ENCODE measurements around the gene PPARG.

Gene PPARG

DNA sequence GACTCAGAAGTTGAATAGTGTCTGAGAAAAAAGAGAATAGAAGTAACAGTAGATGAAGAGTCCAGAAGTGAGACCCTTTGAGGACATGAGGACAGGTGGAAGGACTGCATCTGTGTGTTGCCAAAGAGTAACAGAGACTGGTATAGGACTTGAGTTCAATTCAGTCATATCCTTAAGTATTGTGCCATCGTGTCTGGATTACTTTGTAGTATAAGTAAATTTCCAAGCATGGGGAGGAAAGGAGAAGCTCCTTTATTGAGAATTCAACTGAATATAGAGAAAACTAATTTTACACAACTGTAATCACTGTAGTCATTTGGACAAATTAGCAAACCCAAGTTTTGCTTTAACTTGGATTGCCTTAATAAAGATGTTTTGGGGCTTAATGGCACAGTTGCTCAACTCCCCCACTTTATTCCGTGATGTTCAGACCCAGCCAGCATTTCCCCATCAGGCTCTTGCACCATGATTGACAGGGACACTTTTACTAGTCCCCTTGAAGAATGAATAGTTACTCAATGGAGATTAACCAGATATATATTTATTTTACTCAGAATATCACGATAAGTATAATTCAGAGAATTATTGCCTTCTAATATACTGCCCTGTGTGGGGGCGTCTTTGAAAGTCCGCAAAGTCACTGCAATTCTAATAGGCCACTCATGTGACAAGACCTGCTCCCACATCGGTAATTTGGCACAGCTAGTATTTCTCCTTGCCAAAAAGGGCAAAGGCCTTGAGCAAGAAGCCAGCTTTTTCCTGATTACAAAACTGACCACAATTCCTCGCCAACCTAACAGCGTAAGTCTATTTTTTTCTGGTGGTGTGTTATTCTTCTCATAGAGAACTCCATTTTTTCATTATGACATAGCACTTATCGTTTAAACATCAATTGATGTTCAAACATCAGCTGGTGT lies 61.3 kb downstream of the PPARG start:
- Histone ChIP-seq H3K27ac (ENCODE audit: insufficient read depth in 1 of 2, low read depth in 1 of 2, low read length in 2 of 2, poor library complexity in 1 of 2, severe bottlenecking in 2 of 2) (no peak overlapping the region), H3K9me3 (ENCODE audit: control extremely low read depth in 1 of 5, control insufficient read depth in 4 of 5, insufficient read depth in 2 of 5, low read depth in 1 of 5, low read length in 4 of 5) (no peaks in the 10 kb centered on the region), H3K4me1 (ENCODE audit: control extremely low read depth in 1 of 4, control insufficient read depth in 4 of 4, insufficient read depth in 4 of 4, low read length in 3 of 4) (peaks cover 0 to 12% (median 3%) of the 10 kb centered on the region in 4 experiments), H3K36me3 (ENCODE audit: control insufficient read depth in 4 of 4, insufficient read depth in 4 of 4, low read length in 3 of 4) (no peaks in the 10 kb centered on the region), H3K27me3 (replicated peaks in 2 of 5; ENCODE audit: control insufficient read depth in 4 of 5, insufficient read depth in 5 of 5, low read length in 4 of 5) (peaks cover 0 to 6% (median 2%) of the 10 kb centered on the region in 5 experiments), H3K4me3 (ENCODE audit: control insufficient read depth in 1 of 7, extremely low read depth in 1 of 7, insufficient read depth in 4 of 7, low read depth in 2 of 7, low read length in 6 of 7) (no peak overlapping the region)
- DNase-seq = peak; percentile 52 to 83 (median 79)
- WGBS (ENCODE audit: insufficient coverage) = 66% methylated on average over 4 of the region's 9 CpGs
- CTCF ChIA-PET = interaction anchor here (1.2 to 1.6 kb wide), 2 partner anchors 10 to 14 kb away, joined by 4 read pairs; no protein-coding TSS in a partner anchor
- POLR2A ChIA-PET = no interaction called here

DNA sequence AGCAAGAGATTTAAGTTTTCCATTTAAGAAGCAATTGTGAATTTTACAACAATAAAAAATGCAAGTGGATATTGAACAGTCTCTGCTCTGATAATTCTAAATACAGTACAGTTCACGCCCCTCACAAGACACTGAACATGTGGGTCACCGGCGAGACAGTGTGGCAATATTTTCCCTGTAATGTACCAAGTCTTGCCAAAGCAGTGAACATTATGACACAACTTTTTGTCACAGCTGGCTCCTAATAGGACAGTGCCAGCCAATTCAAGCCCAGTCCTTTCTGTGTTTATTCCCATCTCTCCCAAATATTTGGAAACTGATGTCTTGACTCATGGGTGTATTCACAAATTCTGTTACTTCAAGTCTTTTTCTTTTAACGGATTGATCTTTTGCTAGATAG lies 62.3 kb downstream of the PPARG start:
- Histone ChIP-seq H3K36me3 (ENCODE audit: control insufficient read depth in 4 of 4, insufficient read depth in 4 of 4, low read length in 3 of 4) (no peaks in the 10 kb centered on the region), H3K27ac (ENCODE audit: insufficient read depth in 1 of 2, low read depth in 1 of 2, low read length in 2 of 2, poor library complexity in 1 of 2, severe bottlenecking in 2 of 2) (no peak overlapping the region), H3K9me3 (ENCODE audit: control extremely low read depth in 1 of 5, control insufficient read depth in 4 of 5, insufficient read depth in 2 of 5, low read depth in 1 of 5, low read length in 4 of 5) (no peaks in the 10 kb centered on the region), H3K27me3 (replicated peaks in 2 of 5; ENCODE audit: control insufficient read depth in 4 of 5, insufficient read depth in 5 of 5, low read length in 4 of 5) (peaks cover 0 to 3% (median 2%) of the 10 kb centered on the region in 5 experiments), H3K4me3 (ENCODE audit: control insufficient read depth in 1 of 7, extremely low read depth in 1 of 7, insufficient read depth in 4 of 7, low read depth in 2 of 7, low read length in 6 of 7) (no peak overlapping the region), H3K4me1 (ENCODE audit: control extremely low read depth in 1 of 4, control insufficient read depth in 4 of 4, insufficient read depth in 4 of 4, low read length in 3 of 4) (peaks cover 0 to 12% (median 4%) of the 10 kb centered on the region in 4 experiments)
- CTCF ChIA-PET = interaction anchor here (1.2 to 1.6 kb wide), 2 partner anchors 11 to 15 kb away, joined by 4 read pairs; no protein-coding TSS in a partner anchor
- POLR2A ChIA-PET = no interaction called here
- WGBS (ENCODE audit: insufficient coverage) = 96% methylated on average over 4 of the region's 4 CpGs
- DNase-seq = no peak

DNA sequence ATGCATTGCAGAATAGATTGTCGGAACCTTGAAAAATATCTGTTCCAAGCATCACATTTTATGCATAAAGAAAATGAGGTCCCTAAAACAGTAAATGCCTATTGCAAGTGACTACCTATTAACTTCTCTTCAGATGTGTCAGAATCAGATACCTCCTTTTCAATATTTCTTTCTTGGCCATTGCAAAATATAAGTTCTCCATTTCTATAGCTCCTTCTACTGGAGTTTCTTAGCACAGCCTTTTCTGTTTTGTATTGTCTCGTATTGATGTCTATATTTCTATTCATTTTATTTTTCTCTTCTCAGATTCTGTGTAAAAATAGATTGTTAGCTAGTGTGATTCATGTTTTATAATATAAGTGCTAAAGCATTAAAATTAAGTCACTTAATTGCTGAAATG lies 63.4 kb downstream of the PPARG start:
- H3K9me3 ChIP-seq (ENCODE audit: control extremely low read depth in 1 of 5, control insufficient read depth in 4 of 5, insufficient read depth in 2 of 5, low read depth in 1 of 5, low read length in 4 of 5) = no peaks in the 10 kb centered on the region
- WGBS (ENCODE audit: insufficient coverage) = 100% methylated on average over 1 of the region's 2 CpGs
- H3K36me3 ChIP-seq (ENCODE audit: control insufficient read depth in 4 of 4, insufficient read depth in 4 of 4, low read length in 3 of 4) = no peaks in the 10 kb centered on the region
- H3K27ac ChIP-seq (ENCODE audit: insufficient read depth in 1 of 2, low read depth in 1 of 2, low read length in 2 of 2, poor library complexity in 1 of 2, severe bottlenecking in 2 of 2) = no peak overlapping the region
- no peak overlapping the region for H3K4me3 ChIP-seq (ENCODE audit: control insufficient read depth in 1 of 7, extremely low read depth in 1 of 7, insufficient read depth in 4 of 7, low read depth in 2 of 7, low read length in 6 of 7)
- peaks cover 0 to 15% (median 5%) of the 10 kb centered on the region in 4 experiments for H3K4me1 ChIP-seq (ENCODE audit: control extremely low read depth in 1 of 4, control insufficient read depth in 4 of 4, insufficient read depth in 4 of 4, low read length in 3 of 4)
- peaks cover 0 to 3% (median 0%) of the 10 kb centered on the region in 5 experiments for H3K27me3 ChIP-seq (replicated peaks in 2 of 5; ENCODE audit: control insufficient read depth in 4 of 5, insufficient read depth in 5 of 5, low read length in 4 of 5)
- no peak for DNase-seq
- POLR2A ChIA-PET = no interaction called here
- CTCF ChIA-PET = interaction anchor here (1.1 to 1.5 kb wide), 3 partner anchors 10 to 973 kb away, joined by 3 to 4 read pairs (median 4); no protein-coding TSS in a partner anchor

DNA sequence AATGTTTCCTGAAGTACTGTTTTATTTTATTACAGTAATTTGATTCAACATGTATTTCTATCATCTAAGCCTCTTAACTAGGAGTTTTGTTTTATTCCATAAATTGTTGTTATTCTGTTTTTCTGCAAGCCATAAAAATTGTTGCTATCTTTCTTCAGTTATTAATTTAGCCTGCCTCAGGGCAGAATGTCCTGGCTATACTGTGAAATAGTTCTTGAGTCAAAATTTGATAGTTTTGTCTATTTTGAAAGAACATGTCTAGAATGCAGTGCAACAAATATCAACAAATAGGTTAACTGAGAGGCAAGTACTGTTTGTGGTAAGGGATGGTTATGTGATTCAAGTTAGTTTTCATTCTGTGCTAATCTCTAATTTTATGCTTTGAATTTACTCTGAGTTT lies 63.9 kb downstream of the PPARG start:
- CTCF ChIA-PET = interaction anchor here (1.4 to 1.5 kb wide), 2 partner anchors 10 to 974 kb away, joined by 3 to 4 read pairs; no protein-coding TSS in a partner anchor
- no peaks in the 10 kb centered on the region for H3K9me3 ChIP-seq (ENCODE audit: control extremely low read depth in 1 of 5, control insufficient read depth in 4 of 5, insufficient read depth in 2 of 5, low read depth in 1 of 5, low read length in 4 of 5)
- POLR2A ChIA-PET = no interaction called here
- peaks cover 0 to 15% (median 5%) of the 10 kb centered on the region in 4 experiments for H3K4me1 ChIP-seq (ENCODE audit: control extremely low read depth in 1 of 4, control insufficient read depth in 4 of 4, insufficient read depth in 4 of 4, low read length in 3 of 4)
- H3K27ac ChIP-seq (ENCODE audit: insufficient read depth in 1 of 2, low read depth in 1 of 2, low read length in 2 of 2, poor library complexity in 1 of 2, severe bottlenecking in 2 of 2) = no peak overlapping the region
- no peak for DNase-seq
- no peak overlapping the region for H3K4me3 ChIP-seq (ENCODE audit: control insufficient read depth in 1 of 7, extremely low read depth in 1 of 7, insufficient read depth in 4 of 7, low read depth in 2 of 7, low read length in 6 of 7)
- H3K27me3 ChIP-seq (replicated peaks in 2 of 5; ENCODE audit: control insufficient read depth in 4 of 5, insufficient read depth in 5 of 5, low read length in 4 of 5) = peaks cover 0 to 3% (median 0%) of the 10 kb centered on the region in 5 experiments
- no peaks in the 10 kb centered on the region for H3K36me3 ChIP-seq (ENCODE audit: control insufficient read depth in 4 of 4, insufficient read depth in 4 of 4, low read length in 3 of 4)

DNA sequence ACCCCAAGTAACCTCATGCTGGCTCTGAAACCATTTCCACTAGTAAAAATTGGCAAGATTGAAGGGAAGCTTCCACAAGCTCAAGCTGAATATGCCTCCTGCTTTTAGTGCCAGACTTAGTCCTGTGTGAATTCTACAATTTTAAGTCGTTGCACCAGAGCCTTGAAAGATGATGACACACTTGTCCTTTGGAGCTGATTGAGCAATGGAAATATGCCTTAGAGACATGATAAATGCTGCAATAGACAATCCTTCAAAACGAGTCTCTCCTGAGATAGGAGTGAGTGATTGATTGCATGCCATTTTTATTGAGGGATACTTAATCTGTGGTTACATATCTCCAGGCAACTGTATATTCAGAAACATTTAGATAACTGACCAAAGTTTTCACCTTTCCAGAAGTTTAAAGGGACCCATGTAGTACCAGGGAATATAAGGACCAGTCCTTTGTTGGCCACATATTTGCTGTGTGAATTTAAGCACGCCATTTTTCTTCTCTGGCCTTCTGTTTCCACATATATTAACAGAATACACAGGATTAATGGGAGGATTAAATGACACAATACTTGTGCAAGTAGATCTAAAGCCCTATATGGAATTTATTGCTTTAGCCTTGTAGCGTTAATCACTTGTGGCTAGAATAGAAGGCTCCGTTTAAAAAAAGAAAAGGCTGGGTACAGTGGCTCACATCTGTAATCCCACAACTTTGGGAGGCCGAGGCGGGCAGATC lies 65.1 kb downstream of the PPARG start:
- ChIA-PET POLR2A (no interaction called here), CTCF (interaction anchor here (1.2 to 1.5 kb wide), 2 partner anchors 11 to 210 kb away, joined by 3 to 4 read pairs; no protein-coding TSS in a partner anchor)
- Histone ChIP-seq H3K9me3 (ENCODE audit: control extremely low read depth in 1 of 5, control insufficient read depth in 4 of 5, insufficient read depth in 2 of 5, low read depth in 1 of 5, low read length in 4 of 5) (no peaks in the 10 kb centered on the region), H3K4me1 (ENCODE audit: control extremely low read depth in 1 of 4, control insufficient read depth in 4 of 4, insufficient read depth in 4 of 4, low read length in 3 of 4) (peaks cover 0 to 15% (median 5%) of the 10 kb centered on the region in 4 experiments), H3K4me3 (ENCODE audit: control insufficient read depth in 1 of 7, extremely low read depth in 1 of 7, insufficient read depth in 4 of 7, low read depth in 2 of 7, low read length in 6 of 7) (no peak overlapping the region), H3K27me3 (replicated peaks in 2 of 5; ENCODE audit: control insufficient read depth in 4 of 5, insufficient read depth in 5 of 5, low read length in 4 of 5) (peaks cover 0 to 2% (median 0%) of the 10 kb centered on the region in 5 experiments), H3K27ac (ENCODE audit: insufficient read depth in 1 of 2, low read depth in 1 of 2, low read length in 2 of 2, poor library complexity in 1 of 2, severe bottlenecking in 2 of 2) (no peak overlapping the region), H3K36me3 (ENCODE audit: control insufficient read depth in 4 of 4, insufficient read depth in 4 of 4, low read length in 3 of 4) (no peaks in the 10 kb centered on the region)
- WGBS (ENCODE audit: insufficient coverage) = 95% methylated on average over 5 of the region's 7 CpGs
- DNase-seq = no peak

DNA sequence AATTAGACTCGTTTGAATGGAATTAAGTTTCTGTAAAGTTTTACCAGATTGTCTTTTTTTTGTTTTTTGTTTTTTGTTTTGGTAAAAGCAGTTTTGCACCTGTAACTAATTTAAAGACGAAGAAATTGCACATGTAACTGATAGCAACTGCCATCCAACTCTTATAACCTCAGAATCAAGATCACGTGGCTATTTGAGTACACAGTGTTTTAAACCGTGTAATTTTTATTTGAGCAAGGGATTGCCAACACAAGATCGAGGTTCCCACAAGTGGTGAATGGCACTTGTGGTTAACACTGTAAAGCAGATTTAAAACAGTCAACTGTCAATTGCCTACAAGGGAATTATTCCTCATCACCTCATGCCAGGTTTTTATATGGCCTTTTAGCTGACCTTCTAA lies 67.3 kb downstream of the PPARG start:
- POLR2A ChIA-PET = no interaction called here

More for the DNA sequence above, 67.3 kb downstream of the PPARG start:
- no peaks in the 10 kb centered on the region for H3K36me3 ChIP-seq (ENCODE audit: control insufficient read depth in 4 of 4, insufficient read depth in 4 of 4, low read length in 3 of 4)
- H3K9me3 ChIP-seq (ENCODE audit: control extremely low read depth in 1 of 5, control insufficient read depth in 4 of 5, insufficient read depth in 2 of 5, low read depth in 1 of 5, low read length in 4 of 5) = peaks cover 0 to 2% (median 0%) of the 10 kb centered on the region in 5 experiments
- H3K4me1 ChIP-seq (ENCODE audit: control extremely low read depth in 1 of 4, control insufficient read depth in 4 of 4, insufficient read depth in 4 of 4, low read length in 3 of 4) = peaks cover 0 to 4% (median 1%) of the 10 kb centered on the region in 4 experiments
- WGBS (ENCODE audit: insufficient coverage) = 33% methylated on average over 3 of the region's 5 CpGs
- CTCF ChIA-PET = no interaction called here
- H3K4me3 ChIP-seq (ENCODE audit: control insufficient read depth in 1 of 7, extremely low read depth in 1 of 7, insufficient read depth in 4 of 7, low read depth in 2 of 7, low read length in 6 of 7) = no peak overlapping the region
- peak in 1 of 3 donors; percentile 26 for DNase-seq
- no peak overlapping the region for H3K27ac ChIP-seq (ENCODE audit: insufficient read depth in 1 of 2, low read depth in 1 of 2, low read length in 2 of 2, poor library complexity in 1 of 2, severe bottlenecking in 2 of 2)
- H3K27me3 ChIP-seq (replicated peaks in 2 of 5; ENCODE audit: control insufficient read depth in 4 of 5, insufficient read depth in 5 of 5, low read length in 4 of 5) = peaks cover 0 to 2% (median 0%) of the 10 kb centered on the region in 5 experiments
